Upper lobe of right lung (tissue), 1 donor: Measurements from ENCODE around the gene PYM1. TPM values are rescaled to one million over a fixed set of nuclear protein-coding genes. Genes with fewer than 3 reads are reported as not detected.

ENCODE experiments used
- ATAC-seq: fragments of 200-7000 bp; cut with Tn5 transposase; one replicate; pipeline ENCODE4 v1.9.1; 2020; ENCODE audit warnings: mild to moderate bottlenecking, moderate library complexity
- DNase-seq: peaks from one replicate; pipeline ENCODE4 v3.0.0-alpha.2; 2020
- H3K27ac ChIP-seq: fragments of 200-600 bp; one replicate; pipeline ENCODE4 v1.8.0; 2022
- H3K27me3 ChIP-seq: fragments of 200-600 bp; one replicate; pipeline ENCODE4 v1.8.0; 2022; ENCODE audit warnings: mild to moderate bottlenecking
- H3K36me3 ChIP-seq: fragments of 200-600 bp; one replicate; pipeline ENCODE4 v1.8.0; 2022
- H3K4me1 ChIP-seq: fragments of 200-600 bp; one replicate; pipeline ENCODE4 v1.8.0; 2022
- H3K4me3 ChIP-seq: fragments of 200-600 bp; one replicate; pipeline ENCODE4 v1.8.0; 2022; ENCODE audit warnings: mild to moderate bottlenecking
- H3K9me3 ChIP-seq: fragments of 200-600 bp; one replicate; pipeline ENCODE4 v1.8.0; 2022
- CTCF ChIP-seq: fragments of 200-600 bp; IDR thresholded peaks from one replicate; pipeline ENCODE4 v1.8.0; 2022; ENCODE audit warnings: antibody characterized with exemption
- intact Hi-C: fragments of 100-400 bp; cut with DNase I; formaldehyde crosslinking; loops from one replicate; pipeline ENCODE4 v1.11.0; 2022
- total RNA-seq: library from RNA; stranded (reverse); fragmentation: NEBNext Ultra II Directional; extraction: Animal tissue kit (Norgen Biotek cat#: 25700); gene quantifications from one replicate; pipeline ENCODE4 v1.2.1, GENCODE V29; 2021
- donor health status: DM: no; HTN: yes; CAD: no; lungs with severe emphysema.

PYM1 gene
- total RNA-seq, 1 donor from 2014 or later = 29.1 TPM

GRCh38 chr12:55946553-55946952 is 18.9 kb upstream of the PYM1 start:
- Histone ChIP-seq H3K4me1 (no peaks in the 10 kb centered on the region), H3K4me3 (no peak overlapping the region), H3K36me3 (peaks cover 32% of the 10 kb centered on the region), H3K27me3 (no peaks in the 10 kb centered on the region), H3K9me3 (no peaks in the 10 kb centered on the region), H3K27ac (no peak overlapping the region)
- ATAC-seq = no peak
- DNase-seq = no peak
- no peak for TF ChIP-seq CTCF
- intact Hi-C loops = no loop called here

- intact Hi-C loops = no loop called here
Observed at GRCh38 chr12:55942577-55943136, 15.0 kb upstream of the PYM1 start.

GRCh38 chr12:55942055-55942454 is 14.4 kb upstream of the PYM1 start:
- intact Hi-C loops = no loop called here
- H3K36me3 ChIP-seq = peaks cover 36% of the 10 kb centered on the region
- ATAC-seq (no peak), DNase-seq (no peak)
- TF ChIP-seq CTCF = no peak
- no peak overlapping the region for H3K4me3 ChIP-seq
- no peaks in the 10 kb centered on the region for H3K27me3 ChIP-seq
- peaks cover 3% of the 10 kb centered on the region for H3K4me1 ChIP-seq
- H3K27ac ChIP-seq = no peak overlapping the region
- no peaks in the 10 kb centered on the region for H3K9me3 ChIP-seq

More at GRCh38 chr12:55942577-55943136, 15.0 kb upstream of the PYM1 start:
- Histone ChIP-seq H3K27ac (no peak overlapping the region), H3K4me1 (peaks cover 3% of the 10 kb centered on the region), H3K27me3 (no peaks in the 10 kb centered on the region), H3K36me3 (peaks cover 32% of the 10 kb centered on the region), H3K4me3 (no peak overlapping the region), H3K9me3 (no peaks in the 10 kb centered on the region)
- ATAC-seq = no peak
- DNase-seq = no peak
- TF ChIP-seq CTCF = no peak

- H3K27me3 ChIP-seq = no peaks in the 10 kb centered on the region
- no peak overlapping the region for H3K4me3 ChIP-seq
- peak; percentile 94 for TF ChIP-seq CTCF
- peak; percentile 98 for ATAC-seq
- H3K27ac ChIP-seq = no peak overlapping the region
- peak; percentile 88 for DNase-seq
- H3K4me1 ChIP-seq = peaks cover 3% of the 10 kb centered on the region
- no peaks in the 10 kb centered on the region for H3K9me3 ChIP-seq
- intact Hi-C loops = no loop called here
- peaks cover 26% of the 10 kb centered on the region for H3K36me3 ChIP-seq
Observed at GRCh38 chr12:55940065-55940732, 12.5 kb upstream of the PYM1 start.

GRCh38 chr12:55938826-55939501 is 11.3 kb upstream of the PYM1 start:
- DNase-seq (no peak), ATAC-seq (no peak)
- no peak for TF ChIP-seq CTCF
- Histone ChIP-seq H3K4me3 (no peak overlapping the region), H3K36me3 (peaks cover 23% of the 10 kb centered on the region), H3K9me3 (no peaks in the 10 kb centered on the region), H3K27ac (no peak overlapping the region), H3K4me1 (peaks cover 3% of the 10 kb centered on the region), H3K27me3 (no peaks in the 10 kb centered on the region)
- intact Hi-C loops = no loop called here
